Stimulated activated CD4-positive, alpha-beta T cell treated with anti-CD3 and anti-CD28 coated beads, Interleukin-15, amount 100 ng/mL, for 48 hours (primary cell): ENCODE data around the gene MICAL3.
A peak's percentile ranks its signal among the peaks of the same experiment; 100 is the strongest.
"Not testable (repeated sequence)": the region's sequence is repeated elsewhere in the genome, so short reads cannot be mapped to it uniquely, and the experiment has no call there.

ENCODE experiments used
- DNase-seq, 2 donors: peaks; one replicate each; pipeline ENCODE4 v3.0.0-alpha.2; 2020; ENCODE audit warnings: low read depth in 2 of 2

The MICAL3 gene

GRCh38 chr22:18024276-18024939 lies at the start of gene MICAL3:
TSS of gene MICAL3 (minus strand) at chr22:18024561. CDS start at chr22:17906812, 117,749 bp downstream.
- DNase-seq, result peak; percentile 22 to 56

GRCh38 chr22:18073927-18074326 lies 49.6 kb upstream of the MICAL3 start:
- DNase-seq, result not testable (repeated sequence)

GRCh38 chr22:18073467-18073866 lies 49.1 kb upstream of the MICAL3 start:
- DNase-seq, result no peak

GRCh38 chr22:18071968-18072310 lies 47.6 kb upstream of the MICAL3 start:
- DNase-seq, result no peak

- not testable (repeated sequence) for DNase-seq
Measured at GRCh38 chr22:18071307-18071967, 47.1 kb upstream of the MICAL3 start.

- DNase-seq, result no peak
Measured at GRCh38 chr22:18070556-18071306, 46.4 kb upstream of the MICAL3 start.

- no peak for DNase-seq
Measured at GRCh38 chr22:18070041-18070440, 45.7 kb upstream of the MICAL3 start.

GRCh38 chr22:18069041-18069440 lies 44.7 kb upstream of the MICAL3 start:
- no peak for DNase-seq

GRCh38 chr22:18068381-18068988 lies 44.1 kb upstream of the MICAL3 start:
- no peak for DNase-seq

- DNase-seq, result no peak
Measured at GRCh38 chr22:18067548-18068341, 43.4 kb upstream of the MICAL3 start.

GRCh38 chr22:18067121-18067520 lies 42.8 kb upstream of the MICAL3 start:
- DNase-seq, result no peak

GRCh38 chr22:18066181-18066859 lies 42.0 kb upstream of the MICAL3 start:
- DNase-seq, result no peak

- no peak for DNase-seq
Measured at GRCh38 chr22:18065256-18065655, 40.9 kb upstream of the MICAL3 start.

GRCh38 chr22:18064636-18065035 lies 40.3 kb upstream of the MICAL3 start:
- DNase-seq, result no peak

GRCh38 chr22:18063715-18064114 lies 39.4 kb upstream of the MICAL3 start:
- not testable (repeated sequence) for DNase-seq

- no peak for DNase-seq
Measured at GRCh38 chr22:18063306-18063705, 38.9 kb upstream of the MICAL3 start.

GRCh38 chr22:18062421-18062820 lies 38.1 kb upstream of the MICAL3 start:
- DNase-seq, result no peak

- no peak for DNase-seq
Measured at GRCh38 chr22:18060646-18061620, 36.6 kb upstream of the MICAL3 start.

- DNase-seq, result no peak
Measured at GRCh38 chr22:18059991-18060390, 35.6 kb upstream of the MICAL3 start.

- DNase-seq, result no peak
Measured at GRCh38 chr22:18059473-18059872, 35.1 kb upstream of the MICAL3 start.
